H1 (cell line): ENCODE results near the gene PLEK. TPM values are rescaled to one million over a fixed set of nuclear protein-coding genes. Genes with fewer than 3 reads are reported as not detected.

Experiments
- CTBP2 ChIP-seq: IDR thresholded peaks from 2 replicates; pipeline ENCODE4 v1.7.0; 2011; ENCODE audit warnings: borderline replicate concordance, mild to moderate bottlenecking, moderate library complexity, mixed read lengths, low read length; ENCODE audit not compliant: insufficient read depth, insufficient read length
- GABPA ChIP-seq: IDR thresholded peaks from 2 replicates; pipeline ENCODE4 v1.6.1; 2011; ENCODE audit warnings: mild to moderate bottlenecking, low read length, moderate library complexity, borderline replicate concordance; ENCODE audit not compliant: insufficient read depth
- KDM1A ChIP-seq: fragments of 200-600, 300-600 bp; sonication (generic); IDR thresholded peaks from 2 replicates; pipeline ENCODE4 v1.7.1; 2016; ENCODE audit warnings: mild to moderate bottlenecking, low read length, borderline replicate concordance
- KDM4A ChIP-seq: IDR thresholded peaks from one replicate; pipeline ENCODE4 v1.7.1; 2012; ENCODE audit warnings: low read depth, mild to moderate bottlenecking, moderate library complexity, low read length, inconsistent platforms; ENCODE audit not compliant: severe bottlenecking
- MAFK ChIP-seq: IDR thresholded peaks from 2 replicates; pipeline ENCODE4 v1.6.1; 2012; ENCODE audit warnings: low read depth, mild to moderate bottlenecking, improper control_type of control experiment, low read length
- MAX ChIP-seq: IDR thresholded peaks from 2 replicates; pipeline ENCODE4 v1.6.1; 2012; ENCODE audit warnings: inconsistent platforms
- RNF2 ChIP-seq: fragments of 200-900, 300-1000 bp; sonication (generic); IDR thresholded peaks from 2 replicates; pipeline ENCODE4 v1.7.1; 2016; ENCODE audit warnings: borderline replicate concordance, low read depth, mild to moderate bottlenecking, antibody characterized with exemption, low read length; ENCODE audit not compliant: poor library complexity, severe bottlenecking; ENCODE audit errors: missing control alignments
- RXRA ChIP-seq: IDR thresholded peaks from 2 replicates; pipeline ENCODE4 v1.6.1; 2011; ENCODE audit warnings: low read depth, mild to moderate bottlenecking, low read length, moderate library complexity; ENCODE audit not compliant: insufficient read depth
- SP2 ChIP-seq: IDR thresholded peaks from 2 replicates; pipeline ENCODE4 v1.6.1; 2012; ENCODE audit warnings: mild to moderate bottlenecking, low read length, inconsistent platforms
- SUZ12 ChIP-seq: fragments of 200-600 bp; sonication (generic); IDR thresholded peaks from 2 replicates; pipeline ENCODE4 v1.6.1; 2012; ENCODE audit warnings: mild to moderate bottlenecking, inconsistent platforms, low read length, moderate library complexity, mixed read lengths
- TAF1 ChIP-seq: IDR thresholded peaks from 2 replicates; pipeline ENCODE4 v1.6.1; 2011; ENCODE audit warnings: mild to moderate bottlenecking, low read depth, low read length
- polyA plus RNA-seq, 7 experiments: library from polyadenylated mRNA; depleted of rRNA in 3 of 7; stranded (reverse) in 5 of 7; unstranded in 2 of 7; fragments of >200 nt in 5 of 7; fragments of 200-250 nt in 2 of 7; gene quantifications; 1 replicate in 5 of 7; 2 replicates in 1 of 7; 4 replicates in 1 of 7; pipeline versions ENCODE4 v1.2.1 to v1.2.3, GENCODE V29; 2011 to 2013; ENCODE audit warnings: missing spikeins in 2 of 7, mixed read lengths in 2 of 7
- total RNA-seq: library from RNA; stranded (reverse); fragmentation: NEBNext Ultra II Directional; extraction: Animal tissue kit (Norgen Biotek cat#: 25700); gene quantifications from 2 replicates; pipeline ENCODE4 v1.2.1, GENCODE V29; 2021

PLEK gene
- total and polyA plus RNA-seq, 2 of the 8 experiments (the other 6 are each of a cell fraction or from before 2014, with no cell fraction given): not detected

- TF ChIP-seq KDM4A (peak; percentile 89), CTBP2 (peak; percentile 32), TAF1 (peak; percentile 48; the same call in 1 of the 2 replicates), MAFK (no peak), RXRA (no peak), SP2 (no peak), KDM1A (no peak), GABPA (no peak), MAX (peak; percentile 91; the same call in 1 of the 2 replicates), RNF2 (peak; percentile 67), SUZ12 (peak; percentile 65)
Measured at GRCh38 chr2:68318914-68319397, 46.1 kb upstream of the PLEK start (continued).
